HCT116 (cell line): Measurements from ENCODE around the gene UGT2A3. TPM values are rescaled to one million over a fixed set of nuclear protein-coding genes. Genes with fewer than 3 reads are reported as not detected.

Experiments
- ATAC-seq: fragments of 200-7000 bp; cut with Tn5 transposase; 2 replicates; pipeline ENCODE4 v1.9.1; 2020; ENCODE audit warnings: mild to moderate bottlenecking, moderate library complexity
- BruUV-seq: library from RNA; stranded (reverse); fragments of 400-500 nt; replicated peaks from 2 replicates; lab custom pipeline; 2021; lab: Mats Ljungman, UMichigan
- CTCF ChIA-PET: fragments of 300-600 bp; sonication (Branson Sonifier 250); formaldehyde crosslinking; loops from one replicate; lab custom pipeline; 2021; ENCODE audit warnings: antibody characterized with exemption; lab: Charles Lee
- POLR2A ChIA-PET: fragments of 300-600, 350-600 bp; sonication (Branson Sonifier 250); formaldehyde crosslinking; loops from one replicate; lab custom pipeline; 2021; ENCODE audit warnings: antibody characterized with exemption; lab: Charles Lee
- RAD21 ChIA-PET, 2 experiments: fragments of 300-600 bp; sonication (Branson Sonifier 250); formaldehyde crosslinking; loops; one replicate each; lab custom pipeline; 2023; ENCODE audit warnings: low total read pairs in 2 of 2; ENCODE audit not compliant: uncharacterized antibody in 2 of 2, unreplicated experiment in 2 of 2, low non-redundant PET in 1 of 2; lab: Charles Lee
- DNase-seq: peaks from one replicate; pipeline ENCODE4 v3.0.0-alpha.2; 2010; ENCODE audit warnings: low read depth, low spot score
- H2AFZ ChIP-seq: fragments of 200-600 bp; shearing (Covaris generic), sonication (generic); 2 replicates; pipeline ENCODE4 v1.6.1; 2017; ENCODE audit warnings: low read depth, mixed run types, mixed read lengths, antibody characterized with exemption, low read length; ENCODE audit not compliant: poor library complexity, severe bottlenecking
- H3K27ac ChIP-seq: 2 replicates; pipeline ENCODE4 v1.5.1; 2012; ENCODE audit warnings: low read depth, low read length
- H3K27me3 ChIP-seq: fragments of 200-600 bp; sonication (generic); 2 replicates; pipeline ENCODE4 v1.6.1; 2016; ENCODE audit warnings: mixed run types, low read length, mixed read lengths; ENCODE audit not compliant: insufficient read depth
- H3K36me3 ChIP-seq, 2 experiments: fragments of 200-500 bp in 1 of 2; fragments of 200-600 bp in 1 of 2; sonication (Bioruptor generic) in 1 of 2; sonication (generic) in 1 of 2; 2 replicates each; pipeline versions ENCODE4 v1.5.1 to v1.6.1; 2014 to 2016; ENCODE audit warnings: low read length in 2 of 2, inconsistent platforms in 1 of 2, mixed read lengths in 1 of 2, mixed run types in 1 of 2; ENCODE audit not compliant: insufficient read depth in 2 of 2, control insufficient read depth in 1 of 2
- H3K4me1 ChIP-seq, 2 experiments: fragments of 200-600 bp in 1 of 2; sonication (generic) in 1 of 2; 2 replicates each; pipeline versions ENCODE4 v1.5.1 to v1.6.1; 2012 to 2017; ENCODE audit warnings: low read length in 2 of 2, inconsistent platforms in 1 of 2, mild to moderate bottlenecking in 1 of 2, mixed read lengths in 1 of 2, mixed run types in 1 of 2, moderate library complexity in 1 of 2; ENCODE audit not compliant: insufficient read depth in 2 of 2, control insufficient read depth in 1 of 2
- H3K4me2 ChIP-seq: fragments of 200-600 bp; sonication (generic); 2 replicates; pipeline ENCODE4 v1.6.1; 2017; ENCODE audit warnings: mixed run types, low read length, mixed read lengths
- H3K4me3 ChIP-seq, 2 experiments: fragments of 200-600 bp in 1 of 2; sonication (generic) in 1 of 2; replicated peaks in 1 of 2; 2 replicates each; pipeline ENCODE4 v1.5.1; 2011 to 2016; ENCODE audit warnings: low read length in 2 of 2, control low read depth in 1 of 2, low read depth in 1 of 2, mild to moderate bottlenecking in 1 of 2, mixed read lengths in 1 of 2, mixed run types in 1 of 2
- H3K79me2 ChIP-seq: fragments of 200-600 bp; sonication (generic); 2 replicates; pipeline ENCODE4 v1.6.1; 2017; ENCODE audit warnings: mild to moderate bottlenecking, mixed run types, low read length, moderate library complexity, mixed read lengths; ENCODE audit not compliant: insufficient read depth
- H3K9ac ChIP-seq: fragments of 200-600 bp; sonication (generic); 2 replicates; pipeline ENCODE4 v1.6.1; 2016; ENCODE audit warnings: low read length, mixed read lengths
- H3K9me2 ChIP-seq: fragments of 200-600 bp; sonication (generic), shearing (Covaris generic); 2 replicates; pipeline ENCODE4 v1.6.1; 2017; ENCODE audit warnings: mixed run types, mild to moderate bottlenecking, moderate library complexity; ENCODE audit not compliant: insufficient read depth
- H3K9me3 ChIP-seq, 2 experiments: fragments of 200-500 bp in 1 of 2; fragments of 200-600 bp in 1 of 2; sonication (Bioruptor generic) in 1 of 2; sonication (generic) in 1 of 2; 2 replicates each; pipeline ENCODE4 v1.6.1; 2014 to 2017; ENCODE audit warnings: low read length in 2 of 2, mixed read lengths in 2 of 2, inconsistent platforms in 1 of 2, low read depth in 1 of 2, mild to moderate bottlenecking in 1 of 2, mixed run types in 1 of 2, moderate library complexity in 1 of 2; ENCODE audit not compliant: control insufficient read depth in 1 of 2, insufficient read depth in 1 of 2
- H4K20me1 ChIP-seq: fragments of 200-600 bp; sonication (generic), shearing (Covaris generic); 2 replicates; pipeline ENCODE4 v1.6.1; 2017; ENCODE audit warnings: mixed run types, mild to moderate bottlenecking, moderate library complexity; ENCODE audit not compliant: insufficient read depth
- CBX3 ChIP-seq: IDR thresholded peaks from 2 replicates; pipeline ENCODE4 v1.6.1; 2012; ENCODE audit warnings: low read depth
- EGR1 ChIP-seq: IDR thresholded peaks from 2 replicates; pipeline ENCODE4 v1.6.1; 2012; ENCODE audit warnings: low read depth
- ELF1 ChIP-seq: IDR thresholded peaks from 2 replicates; pipeline ENCODE4 v1.6.1; 2012; ENCODE audit warnings: low read depth, borderline replicate concordance
- EZH2 ChIP-seq: fragments of 200-600 bp; sonication (generic); IDR thresholded peaks from 2 replicates; pipeline ENCODE4 v1.6.1; 2017; ENCODE audit warnings: antibody characterized with exemption, mixed run types
- EZH2phosphoT487 ChIP-seq: fragments of 200-600 bp; IDR thresholded peaks from 2 replicates; pipeline ENCODE4 v1.6.1; 2018; ENCODE audit warnings: antibody characterized with exemption, borderline replicate concordance
- FOSL1 ChIP-seq: IDR thresholded peaks from 2 replicates; pipeline ENCODE4 v1.6.1; 2012; ENCODE audit warnings: low read depth
- JUND ChIP-seq: IDR thresholded peaks from 2 replicates; pipeline ENCODE4 v1.6.1; 2012
- MAX ChIP-seq: IDR thresholded peaks from 2 replicates; pipeline ENCODE4 v1.6.1; 2012
- RAD21 ChIP-seq: IDR thresholded peaks from 2 replicates; pipeline ENCODE4 v1.6.1; 2012; ENCODE audit warnings: low read depth, mild to moderate bottlenecking
- REST ChIP-seq: IDR thresholded peaks from 2 replicates; pipeline ENCODE4 v1.6.1; 2012; ENCODE audit warnings: low read depth
- SRF ChIP-seq: IDR thresholded peaks from 2 replicates; pipeline ENCODE4 v1.6.1; 2012; ENCODE audit warnings: low read depth
- TCF7L2 ChIP-seq: IDR thresholded peaks from 2 replicates; pipeline ENCODE4 v1.7.0; 2011; ENCODE audit warnings: borderline replicate concordance, inconsistent platforms; ENCODE audit not compliant: insufficient read depth, insufficient read length; ENCODE audit errors: extremely low read depth
- YY1 ChIP-seq: IDR thresholded peaks from 2 replicates; pipeline ENCODE4 v1.6.1; 2011; ENCODE audit warnings: low read length, low read depth, moderate library complexity, mild to moderate bottlenecking; ENCODE audit not compliant: insufficient replicate concordance; ENCODE audit errors: extremely low read depth
- intact Hi-C: fragments of 100-400 bp; cut with micrococcal nuclease; formaldehyde crosslinking; loops from 2 replicates; pipeline ENCODE4 v1.10.0; 2022
- total RNA-seq: library from RNA; stranded (reverse); gene quantifications from one replicate; pipeline ENCODE4 v1.2.1, GENCODE V29; 2021; ENCODE audit not compliant: unreplicated experiment
- TF ChIP-seq, protein P1 (sequence below): IDR thresholded peaks from 2 replicates; pipeline ENCODE4 v1.6.1; 2012

UGT2A3 gene
- total RNA-seq, 1 experiment from 2014 or later, result not detected

DNA sequence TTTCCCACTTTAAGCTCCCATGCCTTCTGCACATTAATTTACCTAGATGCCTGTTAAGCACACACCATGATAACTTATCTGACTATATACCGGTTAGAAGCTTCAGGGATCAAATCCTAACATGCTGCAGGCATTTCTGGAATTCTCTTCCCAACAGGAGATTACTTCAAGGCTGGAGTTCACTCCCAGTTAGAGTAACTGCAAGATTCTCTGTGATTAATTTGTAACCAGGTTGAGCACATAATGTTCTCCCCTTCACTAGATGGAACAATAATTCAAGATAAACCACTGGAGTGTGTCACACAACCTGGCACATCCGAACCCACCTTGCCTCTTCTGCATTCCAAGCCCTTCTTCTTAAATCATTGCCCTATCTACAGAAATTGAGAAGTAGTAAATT, 11.8 kb upstream of the UGT2A3 start:
- ATAC-seq, result no peak

DNA sequence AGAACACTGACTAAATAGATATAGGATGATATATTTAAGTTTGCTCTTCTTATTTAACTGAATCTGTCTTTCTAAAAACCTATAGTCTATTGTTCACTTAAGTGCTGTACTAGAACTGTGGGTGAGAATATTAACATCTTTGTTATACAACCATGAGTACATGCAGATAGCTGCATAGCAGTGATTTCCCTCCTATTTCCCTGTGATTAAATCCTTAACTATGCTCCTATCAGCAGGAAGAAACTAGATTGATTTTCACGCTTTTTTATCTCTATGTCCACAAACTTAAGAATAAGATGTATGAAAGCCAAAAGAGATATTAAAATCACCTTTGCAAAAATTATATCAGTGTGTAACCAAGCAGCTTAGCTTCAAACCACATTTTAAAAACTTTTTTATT, 11.3 kb upstream of the UGT2A3 start:
- ChIA-PET CTCF (no interaction called here), POLR2A (no interaction called here), RAD21 (no interaction called here)
- H3K9me2 ChIP-seq, result no peaks in the 10 kb centered on the region
- H3K4me1 ChIP-seq, result no peaks in the 10 kb centered on the region
- no peaks in the 10 kb centered on the region for H4K20me1 ChIP-seq
- no peak overlapping the region for H3K9ac ChIP-seq
- intact Hi-C loops, result no loop called here
- no peaks in the 10 kb centered on the region for H3K36me3 ChIP-seq
- DNase-seq (no peak), ATAC-seq (no peak)
- TF ChIP-seq TCF7L2 (no peak), EZH2 (no peak), REST (no peak), JUND (no peak), RAD21 (no peak), FOSL1 (no peak)
- H3K9me3 ChIP-seq, result no peaks in the 10 kb centered on the region
- no peak overlapping the region for H3K4me2 ChIP-seq
- BruUV-seq, result no TSS peak
- H3K79me2 ChIP-seq, result no peaks in the 10 kb centered on the region
- no peak overlapping the region for H2AFZ ChIP-seq
- no peak overlapping the region for H3K27ac ChIP-seq
- no peaks in the 10 kb centered on the region for H3K27me3 ChIP-seq
- H3K4me3 ChIP-seq, result no peak overlapping the region

More for the DNA sequence above, 11.8 kb upstream of the UGT2A3 start:
- no TSS peak for BruUV-seq
- Histone ChIP-seq H4K20me1 (no peaks in the 10 kb centered on the region), H3K27ac (no peak overlapping the region), H2AFZ (no peak overlapping the region), H3K36me3 (no peaks in the 10 kb centered on the region), H3K4me2 (no peak overlapping the region), H3K4me1 (no peaks in the 10 kb centered on the region), H3K79me2 (no peaks in the 10 kb centered on the region), H3K4me3 (no peak overlapping the region), H3K27me3 (no peaks in the 10 kb centered on the region), H3K9ac (no peak overlapping the region), H3K9me2 (no peaks in the 10 kb centered on the region), H3K9me3 (no peaks in the 10 kb centered on the region)
- TF ChIP-seq JUND (no peak), ELF1 (no peak), CBX3 (no peak), SRF (no peak), EZH2 (no peak), EGR1 (no peak), EZH2phosphoT487 (no peak), MAX (no peak), YY1 (no peak)
- TF ChIP-seq, protein P1, sequence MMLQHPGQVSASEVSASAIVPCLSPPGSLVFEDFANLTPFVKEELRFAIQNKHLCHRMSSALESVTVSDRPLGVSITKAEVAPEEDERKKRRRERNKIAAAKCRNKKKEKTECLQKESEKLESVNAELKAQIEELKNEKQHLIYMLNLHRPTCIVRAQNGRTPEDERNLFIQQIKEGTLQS, result no peak
- intact Hi-C loops, result no loop called here
- DNase-seq, result no peak
- ChIA-PET POLR2A (no interaction called here), RAD21 (no interaction called here), CTCF (no interaction called here)
